ENCODE results near the gene KCNG4. TPM values are rescaled to one million over a fixed set of nuclear protein-coding genes. Genes with fewer than 3 reads are reported as not detected.

The KCNG4 gene
- total RNA-seq, 1 experiment from 2014 or later: not detected

GRCh38 chr16:84225571-84225970, 14.2 kb downstream of the KCNG4 start:
- no peak overlapping the region for H3T11ph ChIP-seq (ENCODE audit: low read length)
- no peak overlapping the region for H2AK5ac ChIP-seq (ENCODE audit: insufficient read length, low read length)
- H3K9me3 ChIP-seq (ENCODE audit: control insufficient read depth, low read depth, low read length): no peaks in the 10 kb centered on the region
- no peaks in the 10 kb centered on the region for H3K23me2 ChIP-seq (ENCODE audit: insufficient read length, low read depth, low read length, poor library complexity, severe bottlenecking)
- no peak overlapping the region for H4K91ac ChIP-seq (ENCODE audit: insufficient read length, low read depth, low read length)
- TF ChIP-seq CTCF (conservative IDR thresholded peaks at IDR 0.05): no peak
- no peak overlapping the region for H2BK12ac ChIP-seq (ENCODE audit: insufficient read length, low read depth, low read length)
- no peak overlapping the region for H4K8ac ChIP-seq (replicated peaks; ENCODE audit: insufficient read length, low read depth, low read length)
- DNase-seq: no peak
- H3K4ac ChIP-seq (ENCODE audit: low read depth, low read length): no peak overlapping the region
- no peak overlapping the region for H2BK15ac ChIP-seq (ENCODE audit: low read depth, low read length)
- no peak overlapping the region for H3K27ac ChIP-seq (ENCODE audit: insufficient read length, low read depth, low read length)
- no peaks in the 10 kb centered on the region for H3K9me3 Mint-ChIP-seq
- H3K4me1 Mint-ChIP-seq: peaks cover 12 to 21% of the 10 kb centered on the region in 2 experiments
- H3K9ac ChIP-seq (ENCODE audit: extremely low read depth, insufficient read length, low read length): no peak overlapping the region
- no peak overlapping the region for H3K23ac ChIP-seq (ENCODE audit: insufficient read length, low read depth, low read length)
- H3K4me3 Mint-ChIP-seq: no peak overlapping the region
- no peak overlapping the region for H3K18ac ChIP-seq (ENCODE audit: insufficient read length, low read depth, low read length)
- WGBS (ENCODE audit: extremely low coverage, insufficient read length, low lambda C conversion rate): no CpG with 5 or more reads among the region's 7 CpGs
- no peak overlapping the region for H3K14ac ChIP-seq (ENCODE audit: insufficient read depth, low read length)
- no peaks in the 10 kb centered on the region for H4K20me1 ChIP-seq (ENCODE audit: control insufficient read depth, insufficient read depth, insufficient read length)
- no peak overlapping the region for H2AFZ ChIP-seq (ENCODE audit: low read length)
- H2BK5ac ChIP-seq (ENCODE audit: insufficient read length, low read length): no peak overlapping the region
- H4K5ac ChIP-seq (ENCODE audit: insufficient read length, low read depth, low read length): no peak overlapping the region
- H3K27me3 Mint-ChIP-seq (ENCODE audit: low read depth): peaks cover 2% of the 10 kb centered on the region
- H3K27me3 ChIP-seq (ENCODE audit: insufficient read depth, low read length): no peaks in the 10 kb centered on the region
- H3K36me3 Mint-ChIP-seq (ENCODE audit: insufficient read depth in 1 of 3, low read depth in 3 of 3): no peaks in the 10 kb centered on the region
- no peak overlapping the region for H3K56ac ChIP-seq (ENCODE audit: insufficient read length, low read depth, low read length)
- H3K79me2 ChIP-seq (ENCODE audit: insufficient read depth, low read length): no peaks in the 10 kb centered on the region
- H3K27ac Mint-ChIP-seq: no peak overlapping the region
- no peak overlapping the region for H3K4me2 ChIP-seq (ENCODE audit: insufficient read depth, insufficient read length, low read length)
- H2BK20ac ChIP-seq (ENCODE audit: low read depth, low read length, poor library complexity, severe bottlenecking): no peak overlapping the region
- H3K79me1 ChIP-seq (ENCODE audit: insufficient read depth, low read depth, low read length, poor library complexity, severe bottlenecking): no peaks in the 10 kb centered on the region
- H2BK120ac ChIP-seq (ENCODE audit: low read depth, low read length, poor library complexity, severe bottlenecking): no peak overlapping the region
- no peaks in the 10 kb centered on the region for H3K4me1 ChIP-seq (ENCODE audit: insufficient read depth, low read length)
